Neural cell (in vitro differentiated cells): ENCODE measurements around the gene SLC25A43. TPM values are rescaled to one million over a fixed set of nuclear protein-coding genes. Genes with fewer than 3 reads are reported as not detected.

Experiments
- H2AFZ ChIP-seq: fragments of 200-600, 300-800 bp; sonication (generic), shearing (Covaris generic); 2 replicates; pipeline ENCODE4 v1.6.0; 2014; ENCODE audit warnings: low read depth, mild to moderate bottlenecking, antibody characterized with exemption, low read length, moderate library complexity
- H3F3A ChIP-seq: fragments of 200-600 bp; shearing (Covaris generic); 2 replicates; pipeline ENCODE4 v1.6.1; 2016; ENCODE audit warnings: mild to moderate bottlenecking, moderate library complexity, mixed read lengths, antibody characterized with exemption, low read length; ENCODE audit not compliant: insufficient read depth, poor library complexity, severe bottlenecking
- H3K27ac ChIP-seq: fragments of 200-600, 300-800 bp; sonication (generic), shearing (Covaris generic); 2 replicates; pipeline ENCODE4 v1.5.1; 2014; ENCODE audit warnings: mild to moderate bottlenecking, low read length, moderate library complexity
- H3K27me3 ChIP-seq: fragments of 300-800, 200-600 bp; sonication (generic), shearing (Covaris generic); 2 replicates; pipeline ENCODE4 v1.6.0; 2014; ENCODE audit warnings: mild to moderate bottlenecking, low read depth, low read length, moderate library complexity; ENCODE audit not compliant: insufficient read depth
- H3K36me3 ChIP-seq: fragments of 300-800, 200-600 bp; sonication (generic), shearing (Covaris generic); 2 replicates; pipeline ENCODE4 v1.5.1; 2014; ENCODE audit warnings: mild to moderate bottlenecking, antibody characterized with exemption, low read length, moderate library complexity; ENCODE audit not compliant: insufficient read depth
- H3K4me2 ChIP-seq: fragments of 300-800, 200-600 bp; sonication (generic), shearing (Covaris generic); 2 replicates; pipeline ENCODE4 v1.6.0; 2014; ENCODE audit warnings: mild to moderate bottlenecking, low read length
- H3K4me3 ChIP-seq: fragments of 300-800, 200-600 bp; sonication (generic), shearing (Covaris generic); 2 replicates; pipeline ENCODE4 v1.5.1; 2014; ENCODE audit warnings: mild to moderate bottlenecking, low read length, moderate library complexity
- H3K79me2 ChIP-seq: fragments of 200-600 bp; shearing (Covaris generic); replicated peaks from 2 replicates; pipeline ENCODE4 v1.6.0; 2014; ENCODE audit warnings: mild to moderate bottlenecking, low read length, moderate library complexity; ENCODE audit not compliant: insufficient read depth
- H3K9ac ChIP-seq: fragments of 300-800, 200-600 bp; sonication (generic), shearing (Covaris generic); 2 replicates; pipeline ENCODE4 v1.6.1; 2016; ENCODE audit warnings: mild to moderate bottlenecking, low read length, mixed read lengths
- H3K9me2 ChIP-seq: fragments of 200-600 bp; shearing (Covaris generic); 2 replicates; pipeline ENCODE4 v1.6.1; 2016; ENCODE audit warnings: mild to moderate bottlenecking, low read length, mixed read lengths; ENCODE audit not compliant: insufficient read depth
- H3K9me3 ChIP-seq: fragments of 200-600, 300-800 bp; sonication (generic), shearing (Covaris generic); 2 replicates; pipeline ENCODE4 v1.6.1; 2016; ENCODE audit warnings: mild to moderate bottlenecking, mixed run types, low read length, moderate library complexity, mixed read lengths
- H4K20me1 ChIP-seq: fragments of 200-600 bp; shearing (Covaris generic); 2 replicates; pipeline ENCODE4 v1.6.1; 2016; ENCODE audit warnings: mild to moderate bottlenecking, mixed run types; ENCODE audit not compliant: insufficient read depth
- EP300 ChIP-seq: fragments of 450-650 bp; conservative IDR thresholded peaks from 2 replicates; pipeline ENCODE4 v1.6.1; 2014; ENCODE audit warnings: antibody characterized with exemption, mild to moderate bottlenecking, moderate library complexity; ENCODE audit not compliant: poor library complexity, severe bottlenecking
- EZH2 ChIP-seq: fragments of 200-600, 300-800 bp; shearing (Covaris generic), sonication (generic); IDR thresholded peaks from 2 replicates; pipeline ENCODE4 v1.6.1; 2014; ENCODE audit warnings: antibody characterized with exemption, low read length, borderline replicate concordance, mild to moderate bottlenecking; ENCODE audit not compliant: insufficient read depth, poor library complexity, severe bottlenecking
- MXI1 ChIP-seq: fragments of 450-650 bp; conservative IDR thresholded peaks from 2 replicates; pipeline ENCODE4 v1.6.1; 2014; ENCODE audit warnings: antibody characterized with exemption, mild to moderate bottlenecking; ENCODE audit not compliant: poor library complexity, severe bottlenecking
- POLR2AphosphoS5 ChIP-seq: IDR thresholded peaks from 2 replicates; pipeline ENCODE4 v1.6.1; 2012
- RAD21 ChIP-seq: fragments of 450-650 bp; conservative IDR thresholded peaks from 2 replicates; pipeline ENCODE4 v1.6.1; 2014; ENCODE audit warnings: antibody characterized with exemption, mild to moderate bottlenecking, moderate library complexity
- SMC3 ChIP-seq: fragments of 450-650 bp; conservative IDR thresholded peaks from 2 replicates; pipeline ENCODE4 v1.6.1; 2014; ENCODE audit warnings: antibody characterized with exemption, mild to moderate bottlenecking, moderate library complexity; ENCODE audit not compliant: poor library complexity
- TAF1 ChIP-seq: IDR thresholded peaks from 2 replicates; pipeline ENCODE4 v1.6.1; 2012; ENCODE audit warnings: low read depth
- polyA plus RNA-seq: library from polyadenylated mRNA; depleted of rRNA; stranded (reverse); fragments of >200 nt; gene quantifications from 2 replicates; pipeline ENCODE4 v1.2.3, GENCODE V29; 2014
- TF ChIP-seq, protein P1 (sequence below): IDR thresholded peaks from 2 replicates; pipeline ENCODE4 v1.6.1; 2012; ENCODE audit warnings: borderline replicate concordance
- TF ChIP-seq, protein P2 (sequence below): fragments of 450-650 bp; IDR thresholded peaks from 2 replicates; pipeline ENCODE4 v1.5.1; 2014; ENCODE audit warnings: antibody characterized with exemption, mild to moderate bottlenecking, moderate library complexity; ENCODE audit not compliant: poor library complexity, severe bottlenecking

The SLC25A43 gene
- polyA plus RNA-seq, 1 donor from 2014 or later = not detected

DNA sequence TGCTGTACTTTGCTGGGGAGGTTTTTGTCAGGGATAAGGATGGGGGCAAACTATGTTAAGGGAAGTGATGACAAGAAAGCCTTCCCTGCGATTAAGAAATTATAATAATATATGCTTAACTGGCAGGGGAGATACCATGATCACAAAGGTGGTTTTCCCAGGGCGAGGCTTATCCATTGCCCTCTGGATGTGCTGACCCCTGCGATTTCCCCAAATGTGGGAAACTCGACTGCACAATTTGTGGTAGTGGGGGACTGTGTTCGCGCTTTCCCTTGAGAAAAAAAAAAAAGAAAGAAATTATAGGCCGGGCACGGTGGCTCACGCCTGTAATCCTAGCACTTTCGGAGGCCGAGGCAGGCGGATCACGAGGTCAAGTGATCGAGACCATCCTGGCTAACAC lies 24.5 kb downstream of the SLC25A43 start:
- Histone ChIP-seq H3K79me2 (no peaks in the 10 kb centered on the region), H3F3A (no peaks in the 10 kb centered on the region), H3K9me2 (no peaks in the 10 kb centered on the region), H4K20me1 (no peaks in the 10 kb centered on the region), H3K36me3 (no peaks in the 10 kb centered on the region), H2AFZ (no peak overlapping the region), H3K4me2 (no peak overlapping the region), H3K27me3 (no peaks in the 10 kb centered on the region), H3K9me3 (no peaks in the 10 kb centered on the region), H3K9ac (no peak overlapping the region), H3K27ac (no peak overlapping the region), H3K4me3 (no peak overlapping the region)
- TF ChIP-seq POLR2AphosphoS5 (no peak), MXI1 (no peak), EZH2 (no peak), RAD21 (no peak), SMC3 (no peak), TAF1 (no peak), EP300 (no peak)
- TF ChIP-seq, protein P1, sequence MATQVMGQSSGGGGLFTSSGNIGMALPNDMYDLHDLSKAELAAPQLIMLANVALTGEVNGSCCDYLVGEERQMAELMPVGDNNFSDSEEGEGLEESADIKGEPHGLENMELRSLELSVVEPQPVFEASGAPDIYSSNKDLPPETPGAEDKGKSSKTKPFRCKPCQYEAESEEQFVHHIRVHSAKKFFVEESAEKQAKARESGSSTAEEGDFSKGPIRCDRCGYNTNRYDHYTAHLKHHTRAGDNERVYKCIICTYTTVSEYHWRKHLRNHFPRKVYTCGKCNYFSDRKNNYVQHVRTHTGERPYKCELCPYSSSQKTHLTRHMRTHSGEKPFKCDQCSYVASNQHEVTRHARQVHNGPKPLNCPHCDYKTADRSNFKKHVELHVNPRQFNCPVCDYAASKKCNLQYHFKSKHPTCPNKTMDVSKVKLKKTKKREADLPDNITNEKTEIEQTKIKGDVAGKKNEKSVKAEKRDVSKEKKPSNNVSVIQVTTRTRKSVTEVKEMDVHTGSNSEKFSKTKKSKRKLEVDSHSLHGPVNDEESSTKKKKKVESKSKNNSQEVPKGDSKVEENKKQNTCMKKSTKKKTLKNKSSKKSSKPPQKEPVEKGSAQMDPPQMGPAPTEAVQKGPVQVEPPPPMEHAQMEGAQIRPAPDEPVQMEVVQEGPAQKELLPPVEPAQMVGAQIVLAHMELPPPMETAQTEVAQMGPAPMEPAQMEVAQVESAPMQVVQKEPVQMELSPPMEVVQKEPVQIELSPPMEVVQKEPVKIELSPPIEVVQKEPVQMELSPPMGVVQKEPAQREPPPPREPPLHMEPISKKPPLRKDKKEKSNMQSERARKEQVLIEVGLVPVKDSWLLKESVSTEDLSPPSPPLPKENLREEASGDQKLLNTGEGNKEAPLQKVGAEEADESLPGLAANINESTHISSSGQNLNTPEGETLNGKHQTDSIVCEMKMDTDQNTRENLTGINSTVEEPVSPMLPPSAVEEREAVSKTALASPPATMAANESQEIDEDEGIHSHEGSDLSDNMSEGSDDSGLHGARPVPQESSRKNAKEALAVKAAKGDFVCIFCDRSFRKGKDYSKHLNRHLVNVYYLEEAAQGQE = no peak
- TF ChIP-seq, protein P2, sequence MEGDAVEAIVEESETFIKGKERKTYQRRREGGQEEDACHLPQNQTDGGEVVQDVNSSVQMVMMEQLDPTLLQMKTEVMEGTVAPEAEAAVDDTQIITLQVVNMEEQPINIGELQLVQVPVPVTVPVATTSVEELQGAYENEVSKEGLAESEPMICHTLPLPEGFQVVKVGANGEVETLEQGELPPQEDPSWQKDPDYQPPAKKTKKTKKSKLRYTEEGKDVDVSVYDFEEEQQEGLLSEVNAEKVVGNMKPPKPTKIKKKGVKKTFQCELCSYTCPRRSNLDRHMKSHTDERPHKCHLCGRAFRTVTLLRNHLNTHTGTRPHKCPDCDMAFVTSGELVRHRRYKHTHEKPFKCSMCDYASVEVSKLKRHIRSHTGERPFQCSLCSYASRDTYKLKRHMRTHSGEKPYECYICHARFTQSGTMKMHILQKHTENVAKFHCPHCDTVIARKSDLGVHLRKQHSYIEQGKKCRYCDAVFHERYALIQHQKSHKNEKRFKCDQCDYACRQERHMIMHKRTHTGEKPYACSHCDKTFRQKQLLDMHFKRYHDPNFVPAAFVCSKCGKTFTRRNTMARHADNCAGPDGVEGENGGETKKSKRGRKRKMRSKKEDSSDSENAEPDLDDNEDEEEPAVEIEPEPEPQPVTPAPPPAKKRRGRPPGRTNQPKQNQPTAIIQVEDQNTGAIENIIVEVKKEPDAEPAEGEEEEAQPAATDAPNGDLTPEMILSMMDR = no peak

DNA sequence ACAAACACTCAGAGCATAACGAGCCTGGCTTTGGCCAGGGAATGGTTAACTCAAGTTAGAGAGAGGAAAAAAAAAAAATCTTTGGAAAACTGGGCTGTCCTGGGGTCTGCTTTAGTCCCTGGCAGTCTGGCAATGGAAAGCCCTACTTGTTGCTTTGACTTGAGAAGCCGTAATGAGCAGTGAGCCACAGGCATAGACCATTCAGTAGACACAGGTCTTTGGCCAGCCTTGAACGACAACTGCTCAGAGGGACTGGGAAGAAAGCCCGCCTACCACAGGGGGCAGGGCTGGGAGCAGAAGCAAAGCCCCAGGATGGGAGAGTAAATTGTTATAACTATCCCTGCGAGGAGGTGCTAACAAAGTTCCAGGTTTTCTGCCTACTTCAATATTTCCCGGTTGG lies 25.9 kb downstream of the SLC25A43 start:
- H3K9me2 ChIP-seq = no peaks in the 10 kb centered on the region
- H3K9ac ChIP-seq = no peak overlapping the region
- no peaks in the 10 kb centered on the region for H4K20me1 ChIP-seq
- H3K27ac ChIP-seq = no peak overlapping the region
- H3K27me3 ChIP-seq = no peaks in the 10 kb centered on the region
- H3K4me3 ChIP-seq = no peak overlapping the region
- H3K4me2 ChIP-seq = no peak overlapping the region
- TF ChIP-seq, protein P2 = no peak
- TF ChIP-seq SMC3 (no peak), TAF1 (no peak), EP300 (no peak), RAD21 (no peak), POLR2AphosphoS5 (no peak), MXI1 (no peak), EZH2 (no peak)
- TF ChIP-seq, protein P1 = no peak
- H3F3A ChIP-seq = no peaks in the 10 kb centered on the region
- no peak overlapping the region for H2AFZ ChIP-seq
- no peaks in the 10 kb centered on the region for H3K9me3 ChIP-seq
- H3K79me2 ChIP-seq = no peaks in the 10 kb centered on the region
- H3K36me3 ChIP-seq = no peaks in the 10 kb centered on the region
